ENCODE data around the gene BET1.

DNA sequence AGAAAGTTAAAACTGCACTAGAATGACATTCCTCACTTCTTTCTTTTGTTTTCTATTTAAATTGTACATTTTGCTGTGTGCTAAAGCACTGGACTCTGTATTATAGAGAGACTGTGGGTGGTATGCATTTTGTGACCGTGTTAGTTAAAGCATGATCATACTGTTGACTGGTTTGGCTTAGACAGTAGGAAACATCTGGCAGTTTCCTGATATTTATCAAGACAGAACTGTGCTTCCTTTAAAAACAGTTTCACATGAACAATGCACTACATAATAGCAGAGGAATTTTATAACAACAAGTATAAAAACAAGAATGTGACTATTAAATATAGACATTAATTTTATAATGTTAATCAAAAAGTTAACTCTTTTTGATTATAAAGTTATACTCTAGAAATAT lies 59.5 kb downstream of the BET1 start:
- TF ChIP-seq CTCF (conservative IDR thresholded peaks at IDR 0.05; ENCODE audit: low read depth, low read length) (no peak), EZH2 (IDR thresholded peaks at IDR 0.05; ENCODE audit: low read length, unreplicated experiment) (no peak), EZH2phosphoT487 (IDR thresholded peaks at IDR 0.05; ENCODE audit: borderline replicate concordance, low read length) (no peak)
